Tibial nerve (tissue), 4 donors: ENCODE results near the gene CCDC78. TPM values are rescaled to one million over a fixed set of nuclear protein-coding genes. Genes with fewer than 3 reads are reported as not detected.

ENCODE experiments used
- DNase-seq, 2 donors: peaks; one replicate each; pipeline ENCODE4 v3.0.0-alpha.2; 2019; ENCODE audit warnings: low spot score in 2 of 2
- H3K27ac ChIP-seq, 4 donors: fragments of 200-600 bp; sonication (generic) in 3 of 4; one replicate each; pipeline ENCODE4 v1.5.1; 2017 to 2019; ENCODE audit warnings: mild to moderate bottlenecking in 1 of 4
- H3K27me3 ChIP-seq, 2 donors: fragments of 200-600 bp; sonication (generic) in 1 of 2; one replicate each; pipeline versions ENCODE4 v1.5.1 to v1.6.0; 2017 to 2019
- H3K36me3 ChIP-seq, 3 donors: fragments of 200-600 bp; sonication (generic); one replicate each; pipeline ENCODE4 v1.5.1; 2018 to 2019
- H3K4me1 ChIP-seq, 4 donors: fragments of 200-600 bp; sonication (generic) in 3 of 4; one replicate each; pipeline ENCODE4 v1.5.1; 2017 to 2019
- H3K4me3 ChIP-seq, 4 donors: fragments of 200-600 bp; sonication (generic) in 3 of 4; one replicate each; pipeline ENCODE4 v1.5.1; 2017 to 2019; ENCODE audit warnings: mild to moderate bottlenecking in 1 of 4, moderate library complexity in 1 of 4
- H3K9me3 ChIP-seq, 4 donors: fragments of 200-600 bp; sonication (generic) in 3 of 4; one replicate each; pipeline ENCODE4 v1.5.1; 2017 to 2019
- CTCF ChIP-seq, 5 experiments: fragments of 200-600 bp in 3 of 5; fragments of 450-650 bp in 2 of 5; sonication (generic) in 3 of 5; IDR thresholded peaks; one replicate each; pipeline ENCODE4 v1.5.1; 2016 to 2019; ENCODE audit warnings: antibody characterized with exemption in 5 of 5, mild to moderate bottlenecking in 3 of 5, moderate library complexity in 2 of 5
- EP300 ChIP-seq, 2 donors: sonication (generic); formaldehyde crosslinking; IDR thresholded peaks; one replicate each; pipeline ENCODE4 v1.6.1; 2017; ENCODE audit warnings: antibody characterized with exemption in 2 of 2, mild to moderate bottlenecking in 1 of 2
- POLR2A ChIP-seq, 2 donors: fragments of 450-650 bp; IDR thresholded peaks; one replicate each; pipeline ENCODE4 v1.6.1; 2017; ENCODE audit warnings: antibody characterized with exemption in 2 of 2, mild to moderate bottlenecking in 2 of 2, moderate library complexity in 2 of 2
- WGBS, 2 donors: methylation state at CpG; one replicate each; pipeline ENCODE4 v1.1.5; 2018; 5-methylcytosine and 5-hydroxymethylcytosine counted together
- total RNA-seq, 4 donors: library from RNA; depleted of rRNA; stranded (reverse); fragments of >200 nt; gene quantifications; one replicate each; pipeline ENCODE4 v1.1.0, GENCODE V29; 2016

Gene CCDC78
- total RNA-seq, 4 donors from 2014 or later: 0.63 to 7.5 (median 3.0) TPM

DNA sequence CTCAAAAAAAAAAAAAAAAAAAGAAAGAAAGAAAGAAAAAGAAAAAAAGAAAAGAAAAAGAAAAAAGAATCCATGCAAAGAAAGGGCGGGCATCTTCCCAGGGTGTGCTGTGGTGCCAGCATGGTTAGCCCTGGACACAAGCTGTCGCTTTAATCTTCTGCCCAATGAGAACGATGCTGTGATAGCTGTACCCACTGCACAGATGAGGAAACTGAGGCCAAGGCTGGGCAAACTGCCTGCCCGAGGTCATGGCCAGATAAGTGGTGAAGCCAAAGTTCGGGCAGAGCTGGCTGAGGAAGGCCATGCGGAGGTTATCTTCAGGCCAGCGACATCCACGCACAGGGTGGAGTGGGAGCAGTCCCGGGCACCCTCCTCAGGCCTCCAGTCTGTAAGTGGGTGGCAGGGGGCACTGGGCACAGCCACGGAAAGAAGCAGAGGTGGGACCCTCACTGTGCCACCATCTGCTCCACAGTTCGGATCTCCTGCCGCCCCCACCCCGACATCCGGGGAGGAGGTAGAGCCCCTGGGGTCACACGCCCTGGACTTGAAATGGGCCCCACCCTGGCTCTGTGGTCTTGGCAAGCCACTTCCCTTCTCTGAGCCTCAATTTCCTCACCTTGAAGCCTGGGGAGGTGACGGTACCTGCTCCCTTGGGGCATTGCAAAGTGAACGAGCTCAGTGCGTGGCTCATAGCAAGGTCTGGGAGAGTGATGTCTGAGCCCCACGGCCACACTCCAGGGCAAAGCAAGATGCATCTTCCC is 27.2 kb downstream of the CCDC78 start:
- DNase-seq: no peak
- Histone ChIP-seq H3K9me3 (no peaks in the 10 kb centered on the region), H3K27ac (no peak overlapping the region), H3K4me3 (no peak overlapping the region), H3K36me3 (peaks cover 0 to 8% (median 0%) of the 10 kb centered on the region in 3 donors), H3K27me3 (peaks cover 0 to 90% of the 10 kb centered on the region in 2 donors), H3K4me1 (peaks cover 0 to 31% (median 11%) of the 10 kb centered on the region in 4 donors)
- no peak for TF ChIP-seq EP300 (IDR thresholded peaks at IDR 0.05)
- no peak for TF ChIP-seq POLR2A (IDR thresholded peaks at IDR 0.05)
- TF ChIP-seq CTCF (IDR thresholded peaks at IDR 0.05): no peak
- WGBS, 2 donors: 65 to 74% methylated on average over 16 to 19 of the region's 19 CpGs

GRCh38 chr16:695355-696089 is 30.7 kb downstream of the CCDC78 start:
- DNase-seq: no peak
- Histone ChIP-seq H3K27me3 (peaks cover 0 to 76% of the 10 kb centered on the region in 2 donors), H3K9me3 (no peaks in the 10 kb centered on the region), H3K27ac (no peak overlapping the region), H3K36me3 (peaks cover 0 to 8% (median 0%) of the 10 kb centered on the region in 3 donors), H3K4me1 (peaks cover 0 to 30% (median 14%) of the 10 kb centered on the region in 4 donors), H3K4me3 (peak overlapping the region in 2 of 4 donors; percentile 10 to 33)
- 6 to 14% methylated on average over 21 to 34 of the region's 71 CpGs for WGBS, 2 donors
- no peak for TF ChIP-seq EP300 (IDR thresholded peaks at IDR 0.05)
- TF ChIP-seq CTCF (IDR thresholded peaks at IDR 0.05): no peak
- no peak for TF ChIP-seq POLR2A (IDR thresholded peaks at IDR 0.05)

- Histone ChIP-seq H3K36me3 (peaks cover 0 to 8% (median 0%) of the 10 kb centered on the region in 3 donors), H3K4me1 (peaks cover 0 to 31% (median 15%) of the 10 kb centered on the region in 4 donors), H3K27me3 (peaks cover 0 to 70% of the 10 kb centered on the region in 2 donors), H3K27ac (no peak overlapping the region), H3K9me3 (no peaks in the 10 kb centered on the region), H3K4me3 (peak overlapping the region in 1 of 4 donors; percentile 27)
- DNase-seq: no peak
- 0 to 3% methylated on average over 1 to 12 of the region's 37 CpGs for WGBS, 2 donors
- TF ChIP-seq EP300 (IDR thresholded peaks at IDR 0.05): no peak
- TF ChIP-seq CTCF (IDR thresholded peaks at IDR 0.05): no peak
Observed at GRCh38 chr16:694863-695354, 31.3 kb downstream of the CCDC78 start.

DNA sequence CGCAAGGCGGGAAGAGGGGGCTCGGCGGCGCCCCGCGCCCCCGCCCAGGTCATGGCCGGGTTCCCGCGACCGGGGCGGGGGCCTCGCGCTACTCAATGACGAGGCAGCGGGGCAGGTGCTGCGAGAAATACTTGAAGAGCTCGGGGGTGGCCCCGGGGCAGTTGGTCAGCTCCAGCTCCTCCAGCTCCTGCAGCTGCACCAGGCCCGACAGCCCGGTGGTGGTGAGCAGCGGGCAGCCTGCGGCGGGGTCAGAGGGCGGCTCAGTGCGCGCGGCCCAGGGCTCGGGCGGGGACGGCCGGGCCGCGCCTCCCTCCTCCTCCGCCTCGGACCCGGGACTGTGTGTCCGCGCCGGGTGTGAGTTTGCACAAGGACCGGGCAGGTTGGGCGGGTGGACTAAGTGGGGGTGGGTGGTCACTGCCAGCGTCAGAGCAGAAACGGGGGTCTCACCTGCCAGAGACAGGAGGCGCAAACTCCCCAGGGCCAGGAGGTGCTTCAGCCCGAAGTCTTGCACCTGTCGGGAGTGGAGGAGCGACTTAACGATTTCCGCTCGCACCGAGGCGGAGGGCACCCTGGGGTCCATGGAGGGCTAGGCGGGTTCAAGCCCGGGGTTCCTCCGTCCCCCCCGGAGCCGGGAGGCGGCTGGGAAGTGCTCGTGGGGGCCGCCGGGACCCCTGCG is 31.9 kb downstream of the CCDC78 start:
- Histone ChIP-seq H3K27ac (no peak overlapping the region), H3K9me3 (no peaks in the 10 kb centered on the region), H3K4me1 (peaks cover 0 to 36% (median 20%) of the 10 kb centered on the region in 4 donors), H3K4me3 (peak overlapping the region in 1 of 4 donors; percentile 27), H3K36me3 (peaks cover 0 to 8% (median 0%) of the 10 kb centered on the region in 3 donors), H3K27me3 (peaks cover 0 to 64% of the 10 kb centered on the region in 2 donors)
- WGBS, 2 donors: 2 to 3% methylated on average over 16 to 28 of the region's 64 CpGs
- no peak for DNase-seq
- TF ChIP-seq EP300 (IDR thresholded peaks at IDR 0.05) (no peak), CTCF (IDR thresholded peaks at IDR 0.05) (no peak), POLR2A (IDR thresholded peaks at IDR 0.05) (no peak)
